ENCODE data around the gene HSPA4L.

GRCh38 chr4:127844601-127845116, 62.5 kb downstream of the HSPA4L start:
- TF ChIP-seq POLR2AphosphoS5 (IDR thresholded peaks at IDR 0.05; ENCODE audit: low read depth, low read length) = no peak
- no peak for TF ChIP-seq POLR2A (IDR thresholded peaks at IDR 0.05; ENCODE audit: low read depth, low read length)
- TF ChIP-seq TAF1 (IDR thresholded peaks at IDR 0.05; ENCODE audit: low read depth, low read length) = no peak
- no peak for TF ChIP-seq POU2F2 (IDR thresholded peaks at IDR 0.05; ENCODE audit: low read depth, low read length)
- no peak for TF ChIP-seq PAX5 (IDR thresholded peaks at IDR 0.05; ENCODE audit: insufficient read depth, low read length, severe bottlenecking)
